GM12878 (cell line): ENCODE measurements around the gene SLC36A3.

ENCODE experiments used
- ATF2 ChIP-seq: IDR thresholded peaks from 2 replicates; pipeline ENCODE4 v1.6.1; 2012; ENCODE audit warnings: low read length, inconsistent platforms
- CBFB ChIP-seq: IDR thresholded peaks from 2 replicates; pipeline ENCODE4 v1.6.1; 2016; ENCODE audit warnings: antibody characterized with exemption, low read depth
- CTCF ChIP-seq, 3 experiments: IDR thresholded peaks in 2 of 3; conservative IDR thresholded peaks in 1 of 3; 2 replicates each; pipeline ENCODE4 v1.5.1; 2011; ENCODE audit warnings: low read depth in 3 of 3, low read length in 3 of 3, mild to moderate bottlenecking in 3 of 3, control low read depth in 2 of 3, moderate library complexity in 2 of 3, inconsistent platforms in 1 of 3, mixed read lengths in 1 of 3; ENCODE audit not compliant: control insufficient read depth in 2 of 3, insufficient read depth in 1 of 3; ENCODE audit errors: extremely low read depth in 1 of 3
- E2F4 ChIP-seq: IDR thresholded peaks from 2 replicates; pipeline ENCODE4 v1.6.1; 2012; ENCODE audit warnings: low read depth, low read length, improper control_type of control experiment
- FOS ChIP-seq: IDR thresholded peaks from 3 replicates; pipeline ENCODE4 v1.6.1; 2011; ENCODE audit warnings: borderline replicate concordance; ENCODE audit not compliant: insufficient read length; ENCODE audit errors: extremely low read depth
- GABPA ChIP-seq: IDR thresholded peaks from 2 replicates; pipeline ENCODE4 v1.6.1; 2014; ENCODE audit warnings: antibody characterized with exemption, low read depth, mild to moderate bottlenecking, inconsistent platforms
- HDAC2 ChIP-seq: fragments of 200-600 bp; sonication (generic); IDR thresholded peaks from 2 replicates; pipeline ENCODE4 v1.6.1; 2017
- IRF4 ChIP-seq: IDR thresholded peaks from 2 replicates; pipeline ENCODE4 v1.6.1; 2011; ENCODE audit warnings: low read depth, low read length
- MTA3 ChIP-seq: IDR thresholded peaks from 2 replicates; pipeline ENCODE4 v1.6.1; 2012; ENCODE audit warnings: low read length, inconsistent platforms, borderline replicate concordance
- PKNOX1 ChIP-seq: fragments of 450-650 bp; IDR thresholded peaks from 2 replicates; pipeline ENCODE4 v1.6.1; 2016; ENCODE audit warnings: mild to moderate bottlenecking
- REST ChIP-seq: IDR thresholded peaks from 2 replicates; pipeline ENCODE4 v1.6.1; 2012; ENCODE audit warnings: mild to moderate bottlenecking, low read depth, low read length
- SMAD5 ChIP-seq: IDR thresholded peaks from 2 replicates; pipeline ENCODE4 v1.6.1; 2016; ENCODE audit warnings: antibody characterized with exemption, low read depth
- TF ChIP-seq, protein P1 (sequence below): IDR thresholded peaks from 2 replicates; pipeline ENCODE4 v1.6.1; 2011; ENCODE audit warnings: low read depth, low read length, improper control_type of control experiment, borderline replicate concordance

DNA sequence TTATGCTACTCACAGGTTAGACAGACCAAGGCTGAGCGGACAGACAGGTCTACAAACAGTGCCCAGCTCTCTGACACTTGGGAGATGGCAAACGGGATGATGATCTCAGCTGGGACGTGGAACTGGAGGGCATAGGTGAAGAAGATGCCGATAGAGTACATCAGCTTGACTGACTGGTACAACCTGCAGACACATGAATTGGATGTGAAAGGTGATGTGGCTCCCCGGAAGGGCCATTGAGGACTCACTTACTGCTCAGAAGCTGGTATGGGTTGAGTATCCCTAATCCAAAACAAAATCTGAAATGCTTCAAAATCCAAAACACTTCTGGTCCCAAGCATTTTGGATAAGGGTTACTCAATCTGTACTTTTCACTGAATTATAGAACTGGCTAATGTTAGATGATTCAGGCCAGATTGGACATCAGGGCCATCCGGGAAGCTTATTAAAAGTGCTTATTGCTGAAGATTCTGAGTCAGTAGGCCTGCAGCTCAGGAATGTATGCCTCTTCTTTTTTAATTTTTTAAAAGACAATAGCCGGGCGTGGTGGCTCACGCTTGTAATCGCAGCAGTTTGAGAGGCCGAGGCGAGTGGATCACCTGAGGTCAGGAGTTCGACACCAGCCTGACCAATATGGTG, 22.4 kb downstream of the SLC36A3 start:
- TF ChIP-seq CTCF (IDR thresholded peaks at IDR 0.05 in 2 of 3, conservative IDR thresholded peaks at IDR 0.05 in 1 of 3; ENCODE audit: control insufficient read depth in 2 of 3, extremely low read depth in 1 of 3, insufficient read depth in 1 of 3, low read depth in 3 of 3, low read length in 3 of 3) (no peak), ATF2 (no peak), MTA3 (no peak), FOS (no peak), E2F4 (no peak), CBFB (no peak), REST (no peak), PKNOX1 (no peak), SMAD5 (no peak), GABPA (no peak), IRF4 (no peak), HDAC2 (no peak)
- TF ChIP-seq, protein P1, sequence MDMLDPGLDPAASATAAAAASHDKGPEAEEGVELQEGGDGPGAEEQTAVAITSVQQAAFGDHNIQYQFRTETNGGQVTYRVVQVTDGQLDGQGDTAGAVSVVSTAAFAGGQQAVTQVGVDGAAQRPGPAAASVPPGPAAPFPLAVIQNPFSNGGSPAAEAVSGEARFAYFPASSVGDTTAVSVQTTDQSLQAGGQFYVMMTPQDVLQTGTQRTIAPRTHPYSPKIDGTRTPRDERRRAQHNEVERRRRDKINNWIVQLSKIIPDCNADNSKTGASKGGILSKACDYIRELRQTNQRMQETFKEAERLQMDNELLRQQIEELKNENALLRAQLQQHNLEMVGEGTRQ = no peak
